Tibial nerve (tissue), 4 donors: Measurements from ENCODE around the gene RNF220.

ENCODE experiments used
- CTCF ChIP-seq, 5 experiments: fragments of 200-600 bp in 3 of 5; fragments of 450-650 bp in 2 of 5; sonication (generic) in 3 of 5; IDR thresholded peaks; one replicate each; pipeline ENCODE4 v1.5.1; 2016 to 2019; ENCODE audit warnings: antibody characterized with exemption in 5 of 5, mild to moderate bottlenecking in 3 of 5, moderate library complexity in 2 of 5
- EP300 ChIP-seq, 2 donors: sonication (generic); formaldehyde crosslinking; IDR thresholded peaks; one replicate each; pipeline ENCODE4 v1.6.1; 2017; ENCODE audit warnings: antibody characterized with exemption in 2 of 2, mild to moderate bottlenecking in 1 of 2
- POLR2A ChIP-seq, 2 donors: fragments of 450-650 bp; IDR thresholded peaks; one replicate each; pipeline ENCODE4 v1.6.1; 2017; ENCODE audit warnings: antibody characterized with exemption in 2 of 2, mild to moderate bottlenecking in 2 of 2, moderate library complexity in 2 of 2

DNA sequence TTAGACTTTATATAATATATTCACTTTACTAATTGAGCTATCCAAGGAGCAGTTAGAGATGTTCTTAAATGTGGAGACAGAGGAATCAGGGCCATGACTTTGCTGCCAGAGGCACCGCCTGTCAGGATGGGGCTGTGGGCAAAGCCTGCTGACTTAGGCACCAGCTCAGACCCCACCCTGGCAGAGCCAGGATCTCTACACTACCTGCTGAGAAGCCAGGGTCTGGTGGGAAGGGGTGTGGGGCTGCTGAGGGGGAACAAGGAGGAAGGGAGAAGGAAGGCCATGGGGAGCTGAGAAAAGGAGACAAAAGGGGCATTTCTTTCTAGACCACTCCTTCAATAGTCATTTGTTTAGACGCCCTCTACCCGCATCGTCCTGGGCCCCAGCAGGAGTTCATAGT is 164.4 kb downstream of the RNF220 start:
- TF ChIP-seq CTCF (IDR thresholded peaks at IDR 0.05) (no peak), POLR2A (IDR thresholded peaks at IDR 0.05) (no peak), EP300 (IDR thresholded peaks at IDR 0.05) (no peak)
